Osteoblast (primary cell): ENCODE measurements around the gene NME9. TPM values are rescaled to one million over a fixed set of nuclear protein-coding genes. Genes with fewer than 3 reads are reported as not detected.
A peak's percentile ranks its signal among the peaks of the same experiment; 100 is the strongest.

Experiments used
- DNase-seq: peaks from one replicate; pipeline ENCODE4 v3.0.0; 2011; ENCODE audit warnings: low spot score, mixed read lengths; ENCODE audit not compliant: insufficient read length; ENCODE audit errors: missing footprints
- H2AFZ ChIP-seq: 2 replicates; pipeline ENCODE4 v1.6.0; 2011; ENCODE audit warnings: mild to moderate bottlenecking, low read length
- H3K27ac ChIP-seq: 2 replicates; pipeline ENCODE4 v1.5.1; 2011; ENCODE audit warnings: mild to moderate bottlenecking, low read depth, low read length, moderate library complexity
- H3K27me3 ChIP-seq: 2 replicates; pipeline ENCODE4 v1.6.0; 2012; ENCODE audit warnings: mild to moderate bottlenecking, control low read depth, inconsistent platforms, low read length, moderate library complexity; ENCODE audit not compliant: insufficient read depth
- H3K36me3 ChIP-seq: 2 replicates; pipeline ENCODE4 v1.5.1; 2011; ENCODE audit warnings: mild to moderate bottlenecking, low read length, control low read depth, moderate library complexity; ENCODE audit not compliant: insufficient read depth
- H3K4me1 ChIP-seq: 2 replicates; pipeline ENCODE4 v1.5.1; 2011; ENCODE audit warnings: mild to moderate bottlenecking, low read length, control low read depth, moderate library complexity; ENCODE audit not compliant: insufficient read depth
- H3K4me2 ChIP-seq: 2 replicates; pipeline ENCODE4 v1.6.0; 2011; ENCODE audit warnings: mild to moderate bottlenecking, low read length; ENCODE audit not compliant: insufficient read depth
- H3K4me3 ChIP-seq: fragments of 200-600 bp; sonication (generic); 3 replicates; pipeline ENCODE4 v1.5.1; 2012; ENCODE audit warnings: mild to moderate bottlenecking, low read length, inconsistent platforms; ENCODE audit not compliant: insufficient read depth
- H3K79me2 ChIP-seq: 2 replicates; pipeline ENCODE4 v1.6.0; 2012; ENCODE audit warnings: mild to moderate bottlenecking, low read length, control low read depth, inconsistent platforms; ENCODE audit not compliant: insufficient read depth
- H3K9me3 ChIP-seq: 2 replicates; pipeline ENCODE4 v1.5.1; 2011; ENCODE audit warnings: low read depth, low read length, control low read depth
- H4K20me1 ChIP-seq: 2 replicates; pipeline ENCODE4 v1.6.0; 2012; ENCODE audit warnings: mild to moderate bottlenecking, low read length, control low read depth; ENCODE audit not compliant: insufficient read depth
- CTCF ChIP-seq: IDR thresholded peaks from 2 replicates; pipeline ENCODE4 v1.5.1; 2011; ENCODE audit warnings: mild to moderate bottlenecking, low read depth, low read length, moderate library complexity; ENCODE audit errors: extremely low read depth
- total RNA-seq: library from RNA; depleted of rRNA; stranded (reverse); fragments of >200 nt; gene quantifications from 2 replicates; pipeline ENCODE4 v1.2.3, GENCODE V29; 2012

Gene NME9
- total RNA-seq, 1 donor, result not detected

GRCh38 chr3:138308783-138309182 is 20.9 kb downstream of the NME9 start:
- H3K4me2 ChIP-seq, result no peak overlapping the region

DNA sequence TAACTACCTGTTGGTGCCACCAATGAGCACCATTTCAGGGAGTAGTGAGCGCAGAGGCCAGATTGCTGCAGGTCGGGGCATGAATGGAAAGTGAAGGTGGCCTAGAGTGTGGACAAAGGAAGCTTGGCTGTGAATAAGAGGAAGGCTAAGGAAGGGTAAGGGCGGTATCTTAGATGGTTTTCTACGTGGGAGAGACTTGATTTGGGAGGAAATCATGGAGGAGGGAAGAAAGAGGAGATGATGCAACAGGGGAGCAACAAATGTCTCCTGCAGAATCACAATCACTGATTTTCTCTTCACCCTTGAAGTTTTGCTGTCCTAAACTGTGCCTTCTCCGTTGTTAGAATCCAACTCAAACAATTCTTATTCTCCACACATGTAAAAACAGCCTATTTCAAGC is 21.8 kb downstream of the NME9 start:
- no peaks in the 10 kb centered on the region for H3K36me3 ChIP-seq
- peaks cover 8% of the 10 kb centered on the region for H3K9me3 ChIP-seq
- H2AFZ ChIP-seq, result no peak overlapping the region
- no peak overlapping the region for H3K4me3 ChIP-seq
- H3K79me2 ChIP-seq, result no peaks in the 10 kb centered on the region
- H3K27ac ChIP-seq, result no peak overlapping the region
- peaks cover 21% of the 10 kb centered on the region for H3K27me3 ChIP-seq
- DNase-seq, result no peak
- H3K4me1 ChIP-seq, result no peaks in the 10 kb centered on the region
- H3K4me2 ChIP-seq, result no peak overlapping the region
- no peaks in the 10 kb centered on the region for H4K20me1 ChIP-seq
- no peak for TF ChIP-seq CTCF

More at GRCh38 chr3:138308783-138309182, 20.9 kb downstream of the NME9 start:
- Histone ChIP-seq H4K20me1 (no peaks in the 10 kb centered on the region), H3K79me2 (no peaks in the 10 kb centered on the region), H3K4me3 (no peak overlapping the region), H2AFZ (no peak overlapping the region), H3K4me1 (no peaks in the 10 kb centered on the region), H3K9me3 (peaks cover 8% of the 10 kb centered on the region), H3K27me3 (peaks cover 21% of the 10 kb centered on the region), H3K36me3 (no peaks in the 10 kb centered on the region), H3K27ac (no peak overlapping the region)
- DNase-seq, result no peak
- no peak for TF ChIP-seq CTCF

- Histone ChIP-seq H3K4me2 (no peak overlapping the region), H3K9me3 (peaks cover 8% of the 10 kb centered on the region)
Observed at GRCh38 chr3:138303474-138303873, 26.2 kb downstream of the NME9 start.

GRCh38 chr3:138300647-138301046 is 29.0 kb downstream of the NME9 start:
- peak; percentile 57 for DNase-seq
- H3K4me2 ChIP-seq, result no peak overlapping the region
- no peaks in the 10 kb centered on the region for H3K27me3 ChIP-seq
- no peak overlapping the region for H3K4me3 ChIP-seq
- no peak overlapping the region for H2AFZ ChIP-seq
- H4K20me1 ChIP-seq, result no peaks in the 10 kb centered on the region
- TF ChIP-seq CTCF, result no peak
- H3K4me1 ChIP-seq, result no peaks in the 10 kb centered on the region
- no peaks in the 10 kb centered on the region for H3K79me2 ChIP-seq
- H3K27ac ChIP-seq, result no peak overlapping the region
- peaks cover 6% of the 10 kb centered on the region for H3K36me3 ChIP-seq
- no peaks in the 10 kb centered on the region for H3K9me3 ChIP-seq

More at GRCh38 chr3:138303474-138303873, 26.2 kb downstream of the NME9 start:
- Histone ChIP-seq H3K27ac (no peak overlapping the region), H3K4me3 (no peak overlapping the region), H3K79me2 (no peaks in the 10 kb centered on the region), H3K4me1 (no peaks in the 10 kb centered on the region), H2AFZ (no peak overlapping the region), H3K36me3 (no peaks in the 10 kb centered on the region), H4K20me1 (no peaks in the 10 kb centered on the region), H3K27me3 (no peaks in the 10 kb centered on the region)
- no peak for TF ChIP-seq CTCF
- DNase-seq, result no peak
